MCF 10A (cell line): ENCODE measurements around the gene MAGEF1. TPM values are rescaled to one million over a fixed set of nuclear protein-coding genes. Genes with fewer than 3 reads are reported as not detected.
A peak's percentile ranks its signal among the peaks of the same experiment; 100 is the strongest.

ENCODE experiments used
- BruUV-seq: library from RNA; stranded (reverse); fragments of 400-500 nt; replicated peaks from 2 replicates; lab custom pipeline; 2021; lab: Mats Ljungman, UMichigan
- CTCF ChIA-PET: fragments of 300-600 bp; sonication (Branson Sonifier 250); formaldehyde crosslinking; extraction: SDS; loops from one replicate; lab custom pipeline; 2021; ENCODE audit warnings: antibody characterized with exemption, inconsistent platforms; lab: Yijun Ruan, JAX
- POLR2A ChIA-PET: fragments of 300-600, 350-650 bp; sonication (Branson Sonifier 250); formaldehyde crosslinking; extraction: SDS; loops from one replicate; lab custom pipeline; 2020; ENCODE audit warnings: antibody characterized with exemption, inconsistent platforms; lab: Yijun Ruan, JAX
- DNase-seq: peaks from one replicate; pipeline ENCODE4 v3.0.0-alpha.2; 2018; ENCODE audit not compliant: unreplicated experiment
- H3K27ac Mint-ChIP-seq: one replicate; pipeline ENCODE4 v1.8.0; 2022; ENCODE audit warnings: mild to moderate bottlenecking, low read depth, mixed read lengths; ENCODE audit not compliant: unreplicated experiment
- H3K27me3 Mint-ChIP-seq: one replicate; pipeline ENCODE4 v1.8.0; 2022; ENCODE audit warnings: mixed read lengths; ENCODE audit not compliant: insufficient read depth, unreplicated experiment
- H3K36me3 Mint-ChIP-seq: one replicate; pipeline ENCODE4 v1.8.0; 2022; ENCODE audit warnings: mild to moderate bottlenecking, moderate library complexity, mixed read lengths; ENCODE audit not compliant: insufficient read depth, unreplicated experiment
- H3K4me1 Mint-ChIP-seq: one replicate; pipeline ENCODE4 v1.8.0; 2022; ENCODE audit warnings: mixed read lengths; ENCODE audit not compliant: insufficient read depth, unreplicated experiment
- H3K4me3 Mint-ChIP-seq: one replicate; pipeline ENCODE4 v1.8.0; 2022; ENCODE audit warnings: mild to moderate bottlenecking, moderate library complexity, mixed read lengths; ENCODE audit not compliant: unreplicated experiment
- H3K9me3 Mint-ChIP-seq: one replicate; pipeline ENCODE4 v1.8.0; 2022; ENCODE audit warnings: mixed read lengths; ENCODE audit not compliant: unreplicated experiment
- CTCF ChIP-seq: fragments of 200-600 bp; IDR thresholded peaks from one replicate; pipeline ENCODE4 v1.8.0; 2022; ENCODE audit warnings: antibody characterized with exemption, mild to moderate bottlenecking; ENCODE audit not compliant: unreplicated experiment
- intact Hi-C: fragments of 100-400 bp; cut with micrococcal nuclease; formaldehyde crosslinking; loops from 2 replicates; pipeline ENCODE4 v1.14.1; 2022
- total RNA-seq: library from RNA; stranded (reverse); gene quantifications from 2 replicates; pipeline ENCODE4 v1.2.3, GENCODE V29; 2022

The MAGEF1 gene
- total RNA-seq, 1 experiment from 2014 or later: 34.5 TPM

- Mint-ChIP-seq H3K4me3 (peak overlapping the region; percentile 68), H3K4me1 (peaks cover 48% of the 10 kb centered on the region), H3K36me3 (no peaks in the 10 kb centered on the region), H3K27ac (peak overlapping the region; percentile 93), H3K9me3 (no peaks in the 10 kb centered on the region), H3K27me3 (no peaks in the 10 kb centered on the region)
- peak; percentile 96 for DNase-seq
- POLR2A ChIA-PET: interaction anchor here (0.6 to 10.4 kb wide), 26 partner anchors 9 to 176 kb away, joined by 3 to 183 read pairs (median 4); partner anchors contain the start of gene MAGEF1
- no TSS peak for BruUV-seq
- CTCF ChIA-PET: interaction anchor here (0.6 to 1.5 kb wide), 7 partner anchors 8 to 794 kb away, joined by 3 to 5 read pairs (median 4); no protein-coding TSS in a partner anchor
- TF ChIP-seq CTCF: no peak
- intact Hi-C loops: no loop called here
Observed at GRCh38 chr3:184740509-184741258, 28.8 kb upstream of the MAGEF1 start.

- CTCF ChIA-PET: interaction anchor here (0.6 to 1.5 kb wide), 9 partner anchors 8 to 226 kb away, joined by 3 to 7 read pairs (median 3); no protein-coding TSS in a partner anchor
- POLR2A ChIA-PET: interaction anchor here (0.9 to 10.4 kb wide), 29 partner anchors 8 to 378 kb away, joined by 3 to 183 read pairs (median 5); partner anchors contain the start of genes EPHB3 and MAGEF1
- TF ChIP-seq CTCF: no peak
- no peak for DNase-seq
- Mint-ChIP-seq H3K27me3 (no peaks in the 10 kb centered on the region), H3K4me1 (peaks cover 48% of the 10 kb centered on the region), H3K27ac (peak overlapping the region; percentile 93), H3K4me3 (peak overlapping the region; percentile 68), H3K36me3 (no peaks in the 10 kb centered on the region), H3K9me3 (no peaks in the 10 kb centered on the region)
- intact Hi-C loops: no loop called here
- no TSS peak for BruUV-seq
Observed at GRCh38 chr3:184739594-184740505, 28.0 kb upstream of the MAGEF1 start.

- H3K27me3 Mint-ChIP-seq: no peaks in the 10 kb centered on the region
- H3K36me3 Mint-ChIP-seq: no peaks in the 10 kb centered on the region
- H3K4me3 Mint-ChIP-seq: no peak overlapping the region
- CTCF ChIA-PET: interaction anchor here (0.8 to 1.7 kb wide), 4 partner anchors 9 to 12 kb away, joined by 4 to 7 read pairs (median 5); no protein-coding TSS in a partner anchor
- POLR2A ChIA-PET: interaction anchor here (0.6 to 10.4 kb wide), 11 partner anchors 9 to 377 kb away, joined by 3 to 183 read pairs (median 6); partner anchors contain the start of genes EPHB3 and MAGEF1
- intact Hi-C loops: loop anchor here (1.0 kb wide), 1 partner anchor 26 kb away; no protein-coding TSS in a partner anchor
- DNase-seq: no peak
- no peak for TF ChIP-seq CTCF
- H3K27ac Mint-ChIP-seq: peak overlapping the region; percentile 42
- no peaks in the 10 kb centered on the region for H3K9me3 Mint-ChIP-seq
- no TSS peak for BruUV-seq
- H3K4me1 Mint-ChIP-seq: peaks cover 48% of the 10 kb centered on the region
Observed at GRCh38 chr3:184738982-184739381, 27.1 kb upstream of the MAGEF1 start.
